AG09319 (cell line): ENCODE results near the gene ITPK1.

Experiments used
- DNase-seq: peaks from one replicate; pipeline ENCODE4 v3.0.0-alpha.2; 2010; ENCODE audit warnings: low read depth; ENCODE audit errors: extremely low read depth
- TF ChIP-seq, protein P1 (sequence below): IDR thresholded peaks from 2 replicates; pipeline ENCODE4 v1.5.1; 2011; ENCODE audit warnings: low read depth, mild to moderate bottlenecking, inconsistent platforms, low read length, moderate library complexity

Gene ITPK1

DNA sequence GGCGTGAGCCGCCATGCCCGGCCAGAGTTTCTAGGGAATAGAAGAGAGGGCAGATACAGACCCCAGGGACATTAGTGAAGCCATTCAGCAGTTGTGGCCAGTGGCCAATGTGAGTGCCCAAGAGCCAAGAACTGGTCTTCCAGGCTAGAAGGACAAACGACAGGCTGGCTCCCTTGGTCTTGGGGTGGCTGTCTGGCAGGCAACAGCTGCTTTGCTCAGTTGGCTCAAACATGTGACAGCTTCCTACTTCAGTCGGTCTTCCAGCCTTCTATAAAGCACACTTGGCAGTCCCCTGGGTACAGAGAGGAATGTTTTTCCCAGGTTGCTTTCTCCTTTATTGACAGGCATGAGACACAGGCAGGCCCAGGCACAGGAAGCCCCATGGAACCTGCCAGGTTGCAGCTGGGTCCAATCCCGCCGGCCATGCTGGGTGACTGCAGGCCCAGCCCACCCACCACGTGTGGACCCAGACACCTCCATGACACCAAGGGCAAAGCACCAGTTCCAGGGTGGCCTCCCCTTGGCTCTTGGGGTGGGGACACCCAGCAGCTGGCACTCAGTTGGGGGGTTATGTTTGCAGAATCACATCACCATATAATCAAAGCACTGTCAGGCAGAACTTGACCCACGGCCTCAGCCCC, 177.4 kb downstream of the ITPK1 start:
- TF ChIP-seq, protein P1, sequence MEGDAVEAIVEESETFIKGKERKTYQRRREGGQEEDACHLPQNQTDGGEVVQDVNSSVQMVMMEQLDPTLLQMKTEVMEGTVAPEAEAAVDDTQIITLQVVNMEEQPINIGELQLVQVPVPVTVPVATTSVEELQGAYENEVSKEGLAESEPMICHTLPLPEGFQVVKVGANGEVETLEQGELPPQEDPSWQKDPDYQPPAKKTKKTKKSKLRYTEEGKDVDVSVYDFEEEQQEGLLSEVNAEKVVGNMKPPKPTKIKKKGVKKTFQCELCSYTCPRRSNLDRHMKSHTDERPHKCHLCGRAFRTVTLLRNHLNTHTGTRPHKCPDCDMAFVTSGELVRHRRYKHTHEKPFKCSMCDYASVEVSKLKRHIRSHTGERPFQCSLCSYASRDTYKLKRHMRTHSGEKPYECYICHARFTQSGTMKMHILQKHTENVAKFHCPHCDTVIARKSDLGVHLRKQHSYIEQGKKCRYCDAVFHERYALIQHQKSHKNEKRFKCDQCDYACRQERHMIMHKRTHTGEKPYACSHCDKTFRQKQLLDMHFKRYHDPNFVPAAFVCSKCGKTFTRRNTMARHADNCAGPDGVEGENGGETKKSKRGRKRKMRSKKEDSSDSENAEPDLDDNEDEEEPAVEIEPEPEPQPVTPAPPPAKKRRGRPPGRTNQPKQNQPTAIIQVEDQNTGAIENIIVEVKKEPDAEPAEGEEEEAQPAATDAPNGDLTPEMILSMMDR = no peak
- DNase-seq = no peak

DNA sequence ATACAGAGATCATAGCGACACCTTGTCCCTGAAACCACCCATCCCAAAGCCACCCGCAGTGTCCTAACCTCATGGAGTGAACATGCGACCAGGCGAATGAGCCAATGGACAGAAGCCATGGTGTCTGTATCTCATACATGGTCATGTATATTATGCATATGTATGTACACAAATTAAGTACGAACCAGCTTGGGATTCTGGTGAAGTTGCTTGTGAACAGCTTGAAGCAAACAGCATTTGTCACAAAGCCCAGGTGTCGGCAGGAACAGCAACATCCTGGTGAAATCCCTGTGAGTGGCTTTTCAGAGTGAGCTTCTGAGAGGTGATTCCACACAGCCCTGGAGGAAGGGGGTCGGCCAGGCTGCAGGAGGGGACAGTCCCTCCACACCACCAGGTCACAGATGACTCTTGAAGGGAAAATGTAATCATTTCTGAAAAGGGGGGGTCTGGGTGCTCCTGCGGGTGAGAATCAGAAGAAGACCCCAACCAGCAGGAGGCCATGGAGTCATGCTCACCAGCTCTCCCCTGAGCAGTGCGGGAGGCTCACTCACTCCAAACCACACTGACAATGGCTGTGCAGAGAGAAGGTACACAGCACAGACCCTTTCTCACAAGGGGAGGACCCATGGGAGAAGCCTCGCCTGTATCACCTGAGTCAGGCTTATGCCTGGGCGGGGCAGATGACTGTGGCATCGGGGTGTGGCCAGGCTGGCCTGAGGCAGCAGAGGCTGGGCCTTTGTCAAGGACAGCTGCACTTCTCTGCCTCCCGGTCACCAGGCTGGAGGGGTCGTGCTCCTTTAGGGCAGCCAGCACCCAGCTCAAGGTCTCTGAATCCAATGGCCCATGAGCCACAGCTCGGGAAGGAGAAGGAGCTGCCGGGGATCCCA, 178.4 kb downstream of the ITPK1 start:
- TF ChIP-seq, protein P1 = no peak
- DNase-seq = no peak

DNA sequence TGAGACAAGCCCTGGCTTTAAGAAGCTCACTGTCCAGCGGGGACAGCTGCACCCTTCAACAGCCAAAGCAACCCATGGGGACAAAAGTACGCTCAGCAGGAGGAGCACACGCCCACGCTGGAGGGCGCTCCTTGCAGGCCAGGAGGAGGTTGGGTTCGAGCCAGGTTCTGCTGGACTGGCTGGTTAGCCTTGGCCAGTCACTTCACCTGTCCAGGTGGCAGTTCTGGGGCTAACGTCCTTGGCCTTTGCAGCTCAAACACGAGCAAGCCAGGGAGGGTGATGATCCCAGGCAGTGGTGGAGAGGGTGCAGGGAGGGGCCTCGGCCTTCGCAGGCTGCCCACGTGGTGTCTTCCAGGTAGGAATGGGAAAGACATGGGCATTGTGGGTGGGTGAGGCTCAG, 179.6 kb downstream of the ITPK1 start:
- no peak for DNase-seq

DNA sequence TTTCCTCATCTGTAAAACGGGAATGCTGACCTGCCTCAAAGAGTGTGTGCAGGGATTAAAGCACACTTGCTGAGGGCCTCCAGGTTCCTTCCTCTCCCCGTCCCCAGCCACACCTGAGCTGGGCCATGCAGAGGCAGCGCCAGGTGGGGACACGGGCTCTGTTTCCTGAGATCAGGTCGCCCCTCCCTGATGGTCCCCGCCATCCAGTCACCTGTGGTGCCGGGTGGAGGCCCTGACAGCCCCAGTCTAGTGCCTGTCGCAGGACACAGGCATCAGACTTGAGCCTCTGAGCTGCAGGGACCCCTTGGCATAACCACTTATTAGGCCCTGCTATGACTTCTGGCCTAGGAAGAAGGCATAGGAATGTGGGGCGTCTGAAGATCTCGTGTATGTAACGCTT, 180.3 kb downstream of the ITPK1 start:
- TF ChIP-seq, protein P1 = no peak
- DNase-seq = no peak

More for the DNA sequence above, 179.6 kb downstream of the ITPK1 start:
- TF ChIP-seq, protein P1 = no peak

DNA sequence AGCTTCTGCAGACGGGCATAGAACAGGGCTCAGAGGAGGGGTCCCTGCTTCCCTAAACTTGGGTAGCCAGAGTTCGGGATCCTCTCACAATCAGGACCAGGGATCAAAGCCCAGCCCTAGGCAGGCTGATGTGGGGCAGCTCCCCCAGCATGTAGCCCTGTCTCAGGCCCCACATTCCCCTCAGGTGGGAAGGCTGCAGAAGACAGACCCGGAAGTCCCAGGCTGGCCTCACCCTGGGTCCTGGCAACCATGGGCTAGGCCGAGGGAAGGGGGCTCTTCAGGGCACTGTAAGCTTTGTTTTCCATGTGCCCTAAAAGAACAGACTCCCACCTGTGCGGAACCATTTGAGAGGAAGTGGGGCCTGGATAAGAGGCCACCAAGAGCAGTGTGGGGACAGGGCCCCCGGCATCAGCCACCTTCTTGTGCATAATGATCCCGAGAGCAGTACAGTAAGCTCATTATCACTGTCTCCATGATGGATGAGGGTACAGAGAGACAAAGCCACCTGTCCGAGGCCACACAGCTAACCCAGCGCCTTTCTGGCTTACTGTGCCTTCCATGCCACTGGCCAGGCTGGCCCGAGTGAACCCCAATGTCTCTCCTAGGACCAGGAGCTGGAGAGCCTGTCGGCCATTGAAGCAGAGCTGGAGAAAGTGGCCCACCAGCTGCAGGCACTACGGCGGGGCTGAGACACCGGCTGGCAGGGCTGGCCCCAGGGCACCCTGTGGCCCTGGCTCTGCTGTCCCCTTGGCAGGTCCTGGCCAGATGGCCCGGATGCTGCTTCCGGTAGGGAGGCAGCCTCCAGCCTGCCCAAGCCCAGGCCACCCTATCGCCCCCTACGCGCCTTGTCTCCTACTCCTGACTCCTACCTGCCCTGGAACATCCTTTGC, 181.3 kb downstream of the ITPK1 start:
- TF ChIP-seq, protein P1 = no peak
- no peak for DNase-seq

DNA sequence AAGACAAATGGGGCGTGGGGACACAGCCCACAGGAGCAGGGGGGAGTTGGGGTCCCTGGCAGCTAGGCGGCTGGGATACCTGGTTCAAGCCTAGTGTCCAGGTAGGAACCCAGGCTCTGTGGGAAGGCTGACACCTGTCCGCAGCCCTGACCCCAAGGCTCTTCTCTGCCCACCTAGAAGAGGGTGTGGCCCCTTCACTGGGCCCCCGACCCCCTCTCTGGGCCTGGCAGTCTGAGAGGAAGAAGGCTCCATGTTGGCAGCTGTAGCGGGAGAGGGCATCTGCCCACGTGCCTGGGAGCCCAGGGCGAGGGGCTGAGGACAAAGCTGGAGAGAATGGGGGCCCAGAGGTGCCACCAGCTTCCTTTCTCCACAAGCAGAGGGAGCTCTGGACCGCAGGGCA, 182.2 kb downstream of the ITPK1 start:
- no peak for DNase-seq
- TF ChIP-seq, protein P1 = no peak
